ENCODE results near the gene IGHMBP2. TPM values are rescaled to one million over a fixed set of nuclear protein-coding genes. Genes with fewer than 3 reads are reported as not detected.

IGHMBP2 gene
- polyA plus RNA-seq, 1 donor from 2014 or later: 9.5 TPM

- H3K9me3 ChIP-seq (ENCODE audit: low read length): no peaks in the 10 kb centered on the region
- no peaks in the 10 kb centered on the region for H3F3A ChIP-seq (ENCODE audit: insufficient read depth, low read length, poor library complexity, severe bottlenecking)
- H3K27ac ChIP-seq (ENCODE audit: low read length): no peak overlapping the region
- no peaks in the 10 kb centered on the region for H3K36me3 ChIP-seq (ENCODE audit: insufficient read depth, low read length)
- no peak overlapping the region for H3K9ac ChIP-seq (ENCODE audit: low read length)
- no peaks in the 10 kb centered on the region for H3K27me3 ChIP-seq (ENCODE audit: insufficient read depth, low read depth, low read length)
- H3K4me2 ChIP-seq (ENCODE audit: low read length): no peak overlapping the region
- H3K4me3 ChIP-seq (ENCODE audit: low read length): no peak overlapping the region
- no peaks in the 10 kb centered on the region for H3K79me2 ChIP-seq (replicated peaks; ENCODE audit: insufficient read depth, low read length)
- H2AFZ ChIP-seq (ENCODE audit: low read depth, low read length): no peak overlapping the region
- no peak for TF ChIP-seq REST (IDR thresholded peaks at IDR 0.05; ENCODE audit: borderline replicate concordance)
- no peak for TF ChIP-seq SMC3 (conservative IDR thresholded peaks at IDR 0.05; ENCODE audit: poor library complexity)
- TF ChIP-seq CTCF (IDR thresholded peaks at IDR 0.05; ENCODE audit: poor library complexity, severe bottlenecking): no peak
- no peak for TF ChIP-seq RAD21 (conservative IDR thresholded peaks at IDR 0.05)
- TF ChIP-seq EZH2 (IDR thresholded peaks at IDR 0.05; ENCODE audit: borderline replicate concordance, insufficient read depth, low read length, poor library complexity, severe bottlenecking): no peak
- TF ChIP-seq POLR2AphosphoS5 (IDR thresholded peaks at IDR 0.05): no peak
- TF ChIP-seq EP300 (conservative IDR thresholded peaks at IDR 0.05; ENCODE audit: poor library complexity, severe bottlenecking): no peak
- TF ChIP-seq TAF1 (IDR thresholded peaks at IDR 0.05; ENCODE audit: low read depth): no peak
- TF ChIP-seq MXI1 (conservative IDR thresholded peaks at IDR 0.05; ENCODE audit: poor library complexity, severe bottlenecking): no peak
- H3K9me2 ChIP-seq (ENCODE audit: insufficient read depth, low read length): no peaks in the 10 kb centered on the region
- no peaks in the 10 kb centered on the region for H4K20me1 ChIP-seq (ENCODE audit: insufficient read depth)
Measured at GRCh38 chr11:68916439-68916838, 12.7 kb downstream of the IGHMBP2 start.

- no peaks in the 10 kb centered on the region for H3K9me3 ChIP-seq (ENCODE audit: low read length)
- H3K9ac ChIP-seq (ENCODE audit: low read length): no peak overlapping the region
- H3K27ac ChIP-seq (ENCODE audit: low read length): no peak overlapping the region
- TF ChIP-seq EP300 (conservative IDR thresholded peaks at IDR 0.05; ENCODE audit: poor library complexity, severe bottlenecking) (no peak), RAD21 (conservative IDR thresholded peaks at IDR 0.05) (no peak), POLR2AphosphoS5 (IDR thresholded peaks at IDR 0.05) (no peak), CTCF (IDR thresholded peaks at IDR 0.05; ENCODE audit: poor library complexity, severe bottlenecking) (no peak)
- no peak overlapping the region for H3K4me3 ChIP-seq (ENCODE audit: low read length)
- no peak overlapping the region for H3K4me2 ChIP-seq (ENCODE audit: low read length)
- no peak overlapping the region for H2AFZ ChIP-seq (ENCODE audit: low read depth, low read length)
- H3K79me2 ChIP-seq (replicated peaks; ENCODE audit: insufficient read depth, low read length): no peaks in the 10 kb centered on the region
- no peaks in the 10 kb centered on the region for H4K20me1 ChIP-seq (ENCODE audit: insufficient read depth)
- H3K27me3 ChIP-seq (ENCODE audit: insufficient read depth, low read depth, low read length): no peaks in the 10 kb centered on the region
- peaks cover 8% of the 10 kb centered on the region for H3K36me3 ChIP-seq (ENCODE audit: insufficient read depth, low read length)
- no peaks in the 10 kb centered on the region for H3K9me2 ChIP-seq (ENCODE audit: insufficient read depth, low read length)
- no peaks in the 10 kb centered on the region for H3F3A ChIP-seq (ENCODE audit: insufficient read depth, low read length, poor library complexity, severe bottlenecking)
Measured at GRCh38 chr11:68923614-68924013, 19.9 kb downstream of the IGHMBP2 start.

Data from neural cell (in vitro differentiated cells).